ENCODE data around the gene PPP1R14D.

DNA sequence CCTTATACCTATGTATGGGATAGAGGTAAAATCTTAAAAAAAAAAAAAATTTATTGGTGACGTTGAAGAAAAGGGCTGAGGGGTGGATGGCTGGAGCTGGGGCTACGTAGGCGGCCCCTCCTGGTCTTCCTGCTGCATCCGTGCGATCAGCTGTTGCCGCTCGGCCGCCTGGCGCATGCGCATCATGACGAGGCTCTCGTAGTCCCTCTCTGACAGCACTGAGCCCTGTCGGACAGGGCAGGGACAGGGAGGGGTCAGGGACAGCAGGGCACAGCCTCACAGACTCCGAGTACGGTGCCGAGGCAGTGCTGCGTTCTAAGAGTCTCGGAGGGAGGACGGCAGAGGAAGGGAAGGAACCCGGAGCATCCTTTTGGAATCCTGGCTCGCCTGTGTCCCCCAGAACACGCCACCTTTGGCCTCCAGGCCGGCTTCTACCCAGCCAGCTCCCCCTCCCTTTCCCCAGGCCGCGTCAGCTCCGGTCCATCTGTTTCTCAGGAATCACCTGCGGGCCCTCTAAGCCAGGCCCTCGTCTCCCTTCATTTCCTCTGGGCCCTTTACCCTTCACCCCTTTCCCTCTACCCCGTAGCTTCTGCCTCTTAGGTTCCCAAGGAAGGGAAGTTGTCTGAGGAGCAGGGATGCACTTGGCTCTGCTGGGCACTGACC lies 60.5 kb downstream of the PPP1R14D start:
- TF ChIP-seq, protein P1, sequence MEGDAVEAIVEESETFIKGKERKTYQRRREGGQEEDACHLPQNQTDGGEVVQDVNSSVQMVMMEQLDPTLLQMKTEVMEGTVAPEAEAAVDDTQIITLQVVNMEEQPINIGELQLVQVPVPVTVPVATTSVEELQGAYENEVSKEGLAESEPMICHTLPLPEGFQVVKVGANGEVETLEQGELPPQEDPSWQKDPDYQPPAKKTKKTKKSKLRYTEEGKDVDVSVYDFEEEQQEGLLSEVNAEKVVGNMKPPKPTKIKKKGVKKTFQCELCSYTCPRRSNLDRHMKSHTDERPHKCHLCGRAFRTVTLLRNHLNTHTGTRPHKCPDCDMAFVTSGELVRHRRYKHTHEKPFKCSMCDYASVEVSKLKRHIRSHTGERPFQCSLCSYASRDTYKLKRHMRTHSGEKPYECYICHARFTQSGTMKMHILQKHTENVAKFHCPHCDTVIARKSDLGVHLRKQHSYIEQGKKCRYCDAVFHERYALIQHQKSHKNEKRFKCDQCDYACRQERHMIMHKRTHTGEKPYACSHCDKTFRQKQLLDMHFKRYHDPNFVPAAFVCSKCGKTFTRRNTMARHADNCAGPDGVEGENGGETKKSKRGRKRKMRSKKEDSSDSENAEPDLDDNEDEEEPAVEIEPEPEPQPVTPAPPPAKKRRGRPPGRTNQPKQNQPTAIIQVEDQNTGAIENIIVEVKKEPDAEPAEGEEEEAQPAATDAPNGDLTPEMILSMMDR (IDR thresholded peaks at IDR 0.05 in 8 of 11, conservative IDR thresholded peaks at IDR 0.05 in 3 of 11): no peak
- TF ChIP-seq POLR2AphosphoS5 (IDR thresholded peaks at IDR 0.05) (no peak), POLR2A (IDR thresholded peaks at IDR 0.05) (no peak)

Measured in spleen (tissue), 7 donors.